CD4-positive, alpha-beta T cell (primary cell): ENCODE results near the gene MEIS1. TPM values are rescaled to one million over a fixed set of nuclear protein-coding genes. Genes with fewer than 3 reads are reported as not detected.

Experiments used
- ATAC-seq: fragments of 200-7000 bp; cut with Tn5 transposase; one replicate; pipeline ENCODE4 v1.10.0; 2022; ENCODE audit warnings: mild to moderate bottlenecking; ENCODE audit not compliant: poor library complexity
- CTCF ChIA-PET: fragments of 350-600 bp; sonication (Branson Sonifier 250); formaldehyde crosslinking; loops from one replicate; lab custom pipeline; 2021; ENCODE audit warnings: antibody characterized with exemption, inconsistent platforms; lab: Charles Lee
- POLR2A ChIA-PET: fragments of 350-600 bp; sonication (Branson Sonifier 250); formaldehyde crosslinking; loops from one replicate; lab custom pipeline; 2021; ENCODE audit warnings: antibody characterized with exemption, inconsistent platforms; lab: Charles Lee
- DNase-seq, 14 experiments: peaks; one replicate each; pipeline ENCODE4 v3.0.0-alpha.2; 2013 to 2020; ENCODE audit warnings: mixed read lengths in 2 of 14
- H3K27ac ChIP-seq, 2 donors: one replicate each; pipeline versions ENCODE4 v1.5.1 to v1.7.0; 2013; ENCODE audit warnings: low read length in 2 of 2, low read depth in 1 of 2, mild to moderate bottlenecking in 1 of 2
- H3K27me3 ChIP-seq, 2 experiments: 1 replicate in 1 of 2; 2 replicates in 1 of 2; pipeline versions ENCODE4 v1.6.1 to v1.7.0; 2013; ENCODE audit warnings: low read length in 2 of 2, control low read depth in 1 of 2, mild to moderate bottlenecking in 1 of 2, moderate library complexity in 1 of 2; ENCODE audit not compliant: insufficient read depth in 2 of 2, control insufficient read depth in 1 of 2
- H3K36me3 ChIP-seq: one replicate; pipeline ENCODE4 v1.6.1; 2013; ENCODE audit warnings: low read length, control low read depth; ENCODE audit not compliant: insufficient read depth
- H3K4me1 ChIP-seq: one replicate; pipeline ENCODE4 v1.6.1; 2013; ENCODE audit warnings: low read length, control low read depth; ENCODE audit not compliant: insufficient read depth
- H3K4me3 ChIP-seq: one replicate; pipeline ENCODE4 v1.5.1; 2013; ENCODE audit warnings: mild to moderate bottlenecking, low read length, moderate library complexity
- H3K9me3 ChIP-seq, 2 experiments: 1 replicate in 1 of 2; 2 replicates in 1 of 2; pipeline versions ENCODE4 v1.6.1 to v1.7.0; 2013; ENCODE audit warnings: low read length in 2 of 2, mild to moderate bottlenecking in 2 of 2, control low read depth in 1 of 2, moderate library complexity in 1 of 2; ENCODE audit not compliant: control insufficient read depth in 1 of 2, insufficient read depth in 1 of 2
- H3K27ac Mint-ChIP-seq: one replicate; pipeline ENCODE4 v1.8.0; 2020; ENCODE audit warnings: mixed read lengths
- H3K27me3 Mint-ChIP-seq: one replicate; pipeline ENCODE4 v1.8.0; 2021; ENCODE audit warnings: mixed read lengths
- H3K36me3 Mint-ChIP-seq: one replicate; pipeline ENCODE4 v1.8.0; 2021; ENCODE audit warnings: low read depth, mixed read lengths
- H3K4me1 Mint-ChIP-seq: one replicate; pipeline ENCODE4 v1.8.0; 2021; ENCODE audit warnings: low read depth, mixed read lengths
- H3K4me3 Mint-ChIP-seq: one replicate; pipeline ENCODE4 v1.8.0; 2020; ENCODE audit warnings: mild to moderate bottlenecking, mixed read lengths
- H3K9me3 Mint-ChIP-seq: one replicate; pipeline ENCODE4 v1.8.0; 2020; ENCODE audit warnings: mixed read lengths
- intact Hi-C, 2 experiments: fragments of 100-400 bp; cut with DNase I in 1 of 2; cut with micrococcal nuclease in 1 of 2; formaldehyde crosslinking; loops; one replicate each; pipeline versions ENCODE4 v1.15.1 to v1.9.0; 2023 to 2025; cut with DNase I, micrococcal nuclease
- total RNA-seq, 174 experiments: library from RNA in 2 of 174; stranded (reverse) in 2 of 174; gene quantifications; one replicate each; pipeline ENCODE4 v1.2.3 and lab custom pipeline; 2021 to 2026
- TF ChIP-seq, protein P1 (sequence below): fragments of 200-600 bp; IDR thresholded peaks from one replicate; pipeline ENCODE4 v1.8.0; 2022; ENCODE audit warnings: antibody characterized with exemption, mild to moderate bottlenecking

The MEIS1 gene
- total RNA-seq, 2 experiments from 2014 or later: not detected

DNA sequence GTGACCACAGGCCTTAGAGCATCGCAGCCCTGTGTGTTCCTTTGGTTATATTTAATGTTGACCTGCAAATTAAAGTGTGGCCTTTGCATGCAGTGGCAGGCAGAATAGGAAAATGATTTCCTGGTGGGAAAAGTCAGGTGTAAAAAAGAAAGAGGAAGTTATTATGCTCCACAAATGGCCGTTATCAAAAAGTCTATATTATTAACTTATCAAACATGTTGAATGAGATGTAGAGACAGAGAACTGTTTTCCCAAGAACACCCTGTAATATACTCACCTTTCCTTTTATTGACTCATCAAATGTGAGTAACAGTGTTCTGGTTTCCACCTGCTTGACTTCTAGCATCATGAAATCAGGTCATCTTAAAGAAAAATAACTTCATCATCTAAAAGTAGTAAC lies 35.3 kb downstream of the MEIS1 start:
- Histone ChIP-seq H3K4me1 (no peaks in the 10 kb centered on the region), H3K9me3 (no peaks in the 10 kb centered on the region), H3K36me3 (no peaks in the 10 kb centered on the region), H3K27ac (no peak overlapping the region), H3K27me3 (no peaks in the 10 kb centered on the region), H3K4me3 (no peak overlapping the region)
- CTCF ChIA-PET: no interaction called here
- DNase-seq: no peak
- Mint-ChIP-seq H3K9me3 (no peaks in the 10 kb centered on the region), H3K27ac (no peak overlapping the region), H3K4me3 (no peak overlapping the region), H3K27me3 (peaks cover 5% of the 10 kb centered on the region), H3K36me3 (no peaks in the 10 kb centered on the region), H3K4me1 (no peaks in the 10 kb centered on the region)
- POLR2A ChIA-PET: no interaction called here
- ATAC-seq: no peak
- intact Hi-C loops: no loop called here
- TF ChIP-seq, protein P1, sequence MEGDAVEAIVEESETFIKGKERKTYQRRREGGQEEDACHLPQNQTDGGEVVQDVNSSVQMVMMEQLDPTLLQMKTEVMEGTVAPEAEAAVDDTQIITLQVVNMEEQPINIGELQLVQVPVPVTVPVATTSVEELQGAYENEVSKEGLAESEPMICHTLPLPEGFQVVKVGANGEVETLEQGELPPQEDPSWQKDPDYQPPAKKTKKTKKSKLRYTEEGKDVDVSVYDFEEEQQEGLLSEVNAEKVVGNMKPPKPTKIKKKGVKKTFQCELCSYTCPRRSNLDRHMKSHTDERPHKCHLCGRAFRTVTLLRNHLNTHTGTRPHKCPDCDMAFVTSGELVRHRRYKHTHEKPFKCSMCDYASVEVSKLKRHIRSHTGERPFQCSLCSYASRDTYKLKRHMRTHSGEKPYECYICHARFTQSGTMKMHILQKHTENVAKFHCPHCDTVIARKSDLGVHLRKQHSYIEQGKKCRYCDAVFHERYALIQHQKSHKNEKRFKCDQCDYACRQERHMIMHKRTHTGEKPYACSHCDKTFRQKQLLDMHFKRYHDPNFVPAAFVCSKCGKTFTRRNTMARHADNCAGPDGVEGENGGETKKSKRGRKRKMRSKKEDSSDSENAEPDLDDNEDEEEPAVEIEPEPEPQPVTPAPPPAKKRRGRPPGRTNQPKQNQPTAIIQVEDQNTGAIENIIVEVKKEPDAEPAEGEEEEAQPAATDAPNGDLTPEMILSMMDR: no peak

DNA sequence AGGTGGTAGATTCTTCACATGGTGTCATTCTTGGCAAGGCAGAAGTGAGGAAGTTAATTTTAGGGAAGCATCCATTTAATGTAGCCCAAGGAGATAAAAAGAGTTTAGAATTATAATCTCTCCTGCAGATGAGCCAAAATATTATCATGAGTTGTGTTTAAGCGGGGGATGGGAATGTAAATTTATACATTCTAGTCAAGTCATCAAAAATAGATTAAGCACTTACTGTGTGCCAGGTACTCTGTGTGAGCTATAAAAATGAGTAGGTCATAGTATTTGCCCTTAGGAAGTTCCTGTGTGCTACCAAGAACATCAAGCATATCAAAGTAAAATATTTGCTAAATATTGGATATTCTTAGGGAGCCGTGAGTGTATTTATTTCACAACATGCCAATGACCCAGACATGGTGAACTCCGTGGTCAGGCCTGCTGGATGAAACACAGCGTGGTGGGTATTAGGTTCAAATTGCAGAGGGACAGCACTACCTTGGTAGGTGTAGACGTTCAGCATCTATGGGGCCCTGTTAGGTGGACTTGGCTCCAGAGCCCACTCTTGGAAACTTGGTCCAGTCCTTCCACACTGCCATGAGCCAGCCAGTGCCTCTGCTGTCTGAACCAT lies 37.4 kb downstream of the MEIS1 start:
- no peaks in the 10 kb centered on the region for H3K4me1 Mint-ChIP-seq
- H3K36me3 Mint-ChIP-seq: no peaks in the 10 kb centered on the region
- DNase-seq (no peak), ATAC-seq (no peak)
- no peaks in the 10 kb centered on the region for H3K36me3 ChIP-seq
- peaks cover 5% of the 10 kb centered on the region for H3K27me3 Mint-ChIP-seq
- no peak overlapping the region for H3K4me3 Mint-ChIP-seq
- H3K4me3 ChIP-seq: no peak overlapping the region
- intact Hi-C loops: no loop called here
- H3K4me1 ChIP-seq: no peaks in the 10 kb centered on the region
- ChIA-PET POLR2A (no interaction called here), CTCF (no interaction called here)
- no peaks in the 10 kb centered on the region for H3K9me3 ChIP-seq
- H3K27me3 ChIP-seq: no peaks in the 10 kb centered on the region
- TF ChIP-seq, protein P1: no peak
- no peak overlapping the region for H3K27ac ChIP-seq
- H3K27ac Mint-ChIP-seq: no peak overlapping the region
- no peaks in the 10 kb centered on the region for H3K9me3 Mint-ChIP-seq

DNA sequence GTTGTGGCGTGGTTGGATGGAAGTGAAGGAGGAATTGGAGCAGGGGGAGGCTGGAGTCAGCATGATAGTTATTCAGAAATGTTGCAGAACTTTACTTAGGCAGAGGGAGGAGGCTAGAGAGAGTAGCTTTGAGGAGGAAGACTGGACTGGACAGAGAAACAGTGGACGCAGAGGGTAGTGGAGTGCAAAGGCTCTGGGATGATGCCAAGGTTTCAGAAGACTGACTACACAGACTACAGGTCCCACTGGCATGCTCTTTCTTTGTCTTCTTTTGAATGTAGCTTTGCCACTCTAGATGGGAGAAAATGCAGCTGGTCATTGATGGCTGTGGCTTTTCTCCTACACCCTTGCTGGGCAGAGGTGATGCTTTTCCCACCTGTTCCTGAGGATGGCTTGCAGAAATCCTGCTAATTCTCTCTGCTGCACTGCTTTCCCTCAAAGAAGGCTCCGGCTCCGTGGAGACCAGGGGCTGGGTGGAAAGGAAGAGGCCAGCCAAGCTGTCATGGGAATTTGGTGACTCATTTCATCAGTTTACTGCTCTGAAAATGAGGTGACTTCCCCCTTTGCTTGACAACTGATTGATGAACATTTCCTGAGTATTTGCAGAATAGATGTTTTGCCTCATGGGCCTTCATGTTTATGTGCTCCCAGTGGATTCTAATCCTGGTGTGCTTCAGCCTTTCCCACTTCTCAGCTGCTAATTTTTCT lies 42.4 kb downstream of the MEIS1 start:
- Histone ChIP-seq H3K27me3 (no peaks in the 10 kb centered on the region), H3K9me3 (no peaks in the 10 kb centered on the region), H3K4me1 (no peaks in the 10 kb centered on the region), H3K4me3 (no peak overlapping the region), H3K27ac (no peak overlapping the region), H3K36me3 (no peaks in the 10 kb centered on the region)
- ATAC-seq (no peak), DNase-seq (no peak)
- no peaks in the 10 kb centered on the region for H3K36me3 Mint-ChIP-seq
- no peaks in the 10 kb centered on the region for H3K9me3 Mint-ChIP-seq
- ChIA-PET POLR2A (no interaction called here), CTCF (no interaction called here)
- H3K4me3 Mint-ChIP-seq: no peak overlapping the region
- TF ChIP-seq, protein P1: no peak
- H3K4me1 Mint-ChIP-seq: no peaks in the 10 kb centered on the region
- no peak overlapping the region for H3K27ac Mint-ChIP-seq
- intact Hi-C loops: no loop called here
- H3K27me3 Mint-ChIP-seq: peaks cover 5% of the 10 kb centered on the region
